GM12874 (cell line): ENCODE data around the gene FREM2.

ENCODE experiments used
- CTCF ChIP-seq: IDR thresholded peaks from 2 replicates; pipeline ENCODE4 v1.5.1; 2011; ENCODE audit warnings: low read depth, mild to moderate bottlenecking, control low read depth, low read length, moderate library complexity; ENCODE audit not compliant: insufficient read depth

The FREM2 gene

DNA sequence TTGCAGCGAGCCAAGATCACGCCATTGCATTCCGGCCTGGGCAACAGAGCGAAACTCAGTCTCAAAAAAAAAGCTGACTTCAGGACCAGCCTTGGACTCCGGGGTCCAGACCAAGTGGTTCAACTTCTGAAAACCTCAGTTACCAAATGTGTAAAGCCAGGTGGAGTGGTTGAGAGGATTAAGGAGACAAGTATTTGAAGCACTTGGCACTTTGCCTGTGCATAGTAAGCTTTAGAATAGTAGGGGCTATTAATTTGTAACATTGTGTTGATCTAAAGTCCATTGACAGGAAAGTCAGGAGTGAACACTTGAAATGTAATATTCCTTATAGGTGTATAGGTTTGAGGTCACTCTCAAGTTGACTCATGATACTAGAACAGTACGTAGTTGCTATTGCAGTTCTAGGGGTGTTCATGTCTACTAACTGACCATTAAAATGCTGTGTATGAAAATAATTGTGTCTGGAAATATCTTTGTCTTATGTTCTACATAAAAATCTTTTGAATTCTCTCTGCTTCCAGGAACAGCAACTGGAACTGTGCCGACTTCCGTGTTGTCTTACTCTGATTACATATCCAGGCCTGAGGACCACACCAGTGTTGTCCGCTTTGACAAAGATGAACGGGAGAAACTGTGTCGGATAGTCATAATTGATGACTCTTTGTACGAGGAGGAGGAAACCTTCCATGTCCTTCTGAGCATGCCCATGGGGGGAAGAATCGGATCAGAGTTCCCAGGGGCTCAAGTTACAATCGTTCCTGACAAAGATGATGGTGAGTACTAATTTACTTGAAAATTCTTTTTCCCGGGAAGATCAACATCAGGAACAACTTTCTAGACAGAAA lies 97.4 kb downstream of the FREM2 start:
- no peak for TF ChIP-seq CTCF

- TF ChIP-seq CTCF = no peak
Measured at GRCh38 chr13:38785042-38785441, 98.2 kb downstream of the FREM2 start.

- no peak for TF ChIP-seq CTCF
Measured at GRCh38 chr13:38785490-38785889, 98.6 kb downstream of the FREM2 start.

- no peak for TF ChIP-seq CTCF
Measured at GRCh38 chr13:38787550-38787949, 100.7 kb downstream of the FREM2 start.

DNA sequence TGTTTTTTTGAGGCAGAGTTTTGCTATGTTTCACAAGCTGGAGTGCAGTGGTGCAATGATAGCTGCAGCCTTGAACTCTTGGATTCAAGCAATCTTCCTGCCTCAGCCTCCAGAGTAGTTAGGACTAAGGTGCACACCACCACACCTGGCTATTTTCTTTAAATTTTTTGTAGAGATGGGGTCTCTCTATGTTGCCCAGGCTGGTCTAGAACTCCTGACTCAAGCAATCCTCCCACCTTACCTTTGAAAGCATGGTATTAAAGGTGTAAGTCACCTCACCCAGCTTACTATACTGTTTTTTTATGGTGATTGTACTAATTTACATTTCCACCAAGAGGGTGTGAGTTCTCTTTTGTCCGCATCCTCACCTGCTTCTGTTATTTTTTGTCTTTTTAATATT lies 110.0 kb downstream of the FREM2 start:
- TF ChIP-seq CTCF = no peak

- no peak for TF ChIP-seq CTCF
Measured at GRCh38 chr13:38803531-38803930, 116.7 kb downstream of the FREM2 start.

GRCh38 chr13:38804061-38804460 lies 117.2 kb downstream of the FREM2 start:
- no peak for TF ChIP-seq CTCF
